Hepatocyte (in vitro differentiated cells): ENCODE measurements around the gene ZMAT2.
"Not testable (repeated sequence)": the region's sequence is repeated elsewhere in the genome, so short reads cannot be mapped to it uniquely, and the experiment has no call there.

ENCODE experiments used
- EZH2 ChIP-seq: fragments of 200-600 bp; sonication (generic); IDR thresholded peaks from 2 replicates; pipeline ENCODE4 v1.6.1; 2016; ENCODE audit warnings: antibody characterized with exemption, mild to moderate bottlenecking, borderline replicate concordance
- EZH2phosphoT487 ChIP-seq: fragments of 200-600 bp; sonication (generic); IDR thresholded peaks from one replicate; pipeline ENCODE4 v1.6.1; 2018; ENCODE audit warnings: antibody characterized with exemption, mild to moderate bottlenecking, low read depth, moderate library complexity; ENCODE audit not compliant: unreplicated experiment, severe bottlenecking
- TF ChIP-seq, protein P1 (sequence below): fragments of 200-600 bp; sonication (generic); IDR thresholded peaks from 2 replicates; pipeline ENCODE4 v1.5.1; 2016; ENCODE audit warnings: antibody characterized with exemption, mild to moderate bottlenecking; ENCODE audit not compliant: poor library complexity

DNA sequence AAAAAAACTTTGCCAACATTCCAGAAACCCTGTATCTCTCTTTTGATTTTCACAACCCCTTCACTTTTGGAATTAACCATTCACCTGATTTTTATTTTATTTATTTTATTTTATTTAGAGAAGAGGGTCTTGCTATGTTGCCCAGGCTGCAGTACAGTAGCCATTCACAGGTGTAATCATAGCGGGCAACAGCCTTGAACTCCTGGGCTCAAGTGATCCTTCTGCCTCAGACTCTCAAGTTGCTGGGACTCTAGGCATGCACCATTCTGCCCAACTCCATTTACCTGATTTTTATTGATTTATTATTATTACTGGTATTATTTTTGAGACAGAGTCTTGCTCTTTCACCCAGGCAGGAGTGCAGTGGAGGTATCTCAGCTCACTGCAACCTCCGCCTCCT, 16.0 kb downstream of the ZMAT2 start:
- TF ChIP-seq, protein P1, sequence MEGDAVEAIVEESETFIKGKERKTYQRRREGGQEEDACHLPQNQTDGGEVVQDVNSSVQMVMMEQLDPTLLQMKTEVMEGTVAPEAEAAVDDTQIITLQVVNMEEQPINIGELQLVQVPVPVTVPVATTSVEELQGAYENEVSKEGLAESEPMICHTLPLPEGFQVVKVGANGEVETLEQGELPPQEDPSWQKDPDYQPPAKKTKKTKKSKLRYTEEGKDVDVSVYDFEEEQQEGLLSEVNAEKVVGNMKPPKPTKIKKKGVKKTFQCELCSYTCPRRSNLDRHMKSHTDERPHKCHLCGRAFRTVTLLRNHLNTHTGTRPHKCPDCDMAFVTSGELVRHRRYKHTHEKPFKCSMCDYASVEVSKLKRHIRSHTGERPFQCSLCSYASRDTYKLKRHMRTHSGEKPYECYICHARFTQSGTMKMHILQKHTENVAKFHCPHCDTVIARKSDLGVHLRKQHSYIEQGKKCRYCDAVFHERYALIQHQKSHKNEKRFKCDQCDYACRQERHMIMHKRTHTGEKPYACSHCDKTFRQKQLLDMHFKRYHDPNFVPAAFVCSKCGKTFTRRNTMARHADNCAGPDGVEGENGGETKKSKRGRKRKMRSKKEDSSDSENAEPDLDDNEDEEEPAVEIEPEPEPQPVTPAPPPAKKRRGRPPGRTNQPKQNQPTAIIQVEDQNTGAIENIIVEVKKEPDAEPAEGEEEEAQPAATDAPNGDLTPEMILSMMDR = not testable (repeated sequence)
- not testable (repeated sequence) for TF ChIP-seq EZH2, EZH2phosphoT487
